ENCODE measurements around the gene JSRP1. TPM values are rescaled to one million over a fixed set of nuclear protein-coding genes. Genes with fewer than 3 reads are reported as not detected.

The JSRP1 gene
- total and polyA plus RNA-seq, 2 of the 8 experiments (the other 6 are each of a cell fraction or from before 2014, with no cell fraction given): 0.24 to 0.56 TPM

- TF ChIP-seq ATF3 (IDR thresholded peaks at IDR 0.05; ENCODE audit: insufficient read depth, low read depth, low read length): no peak
- TF ChIP-seq RNF2 (IDR thresholded peaks at IDR 0.05; ENCODE audit: borderline replicate concordance, low read depth, low read length, missing control alignments, poor library complexity, severe bottlenecking): no peak
- TF ChIP-seq SP4 (IDR thresholded peaks at IDR 0.05; ENCODE audit: low read length): no peak
- TF ChIP-seq SUZ12 (IDR thresholded peaks at IDR 0.05; ENCODE audit: low read length): no peak
- no peak for TF ChIP-seq BACH1 (IDR thresholded peaks at IDR 0.05; ENCODE audit: low read length)
- no peak for TF ChIP-seq NRF1 (IDR thresholded peaks at IDR 0.05; ENCODE audit: low read depth, low read length)
Observed at GRCh38 chr19:2226840-2227360, 29.3 kb downstream of the JSRP1 start (continued).
